GM12874 (cell line): Measurements from ENCODE around the gene HIGD1C.

ENCODE experiments used
- CTCF ChIP-seq: IDR thresholded peaks from 2 replicates; pipeline ENCODE4 v1.5.1; 2011; ENCODE audit warnings: low read depth, mild to moderate bottlenecking, control low read depth, low read length, moderate library complexity; ENCODE audit not compliant: insufficient read depth

The HIGD1C gene

GRCh38 chr12:50947933-50948626, 4.3 kb upstream of the HIGD1C start:
- no peak for TF ChIP-seq CTCF

GRCh38 chr12:50948798-50949197, 3.5 kb upstream of the HIGD1C start:
- no peak for TF ChIP-seq CTCF

- no peak for TF ChIP-seq CTCF
Measured at GRCh38 chr12:50949801-50950302, 2.5 kb upstream of the HIGD1C start.

GRCh38 chr12:50951112-50951511, 1.2 kb upstream of the HIGD1C start:
- no peak for TF ChIP-seq CTCF

- TF ChIP-seq CTCF = no peak
Measured at GRCh38 chr12:50953047-50953446, 703 bp downstream of the HIGD1C start.

GRCh38 chr12:50955288-50955687, 2.9 kb downstream of the HIGD1C start:
- no peak for TF ChIP-seq CTCF

GRCh38 chr12:50955697-50956096, 3.4 kb downstream of the HIGD1C start:
- no peak for TF ChIP-seq CTCF
